GM19239 (cell line): ENCODE measurements around the gene ZC3HAV1L.
A peak's percentile ranks its signal among the peaks of the same experiment; 100 is the strongest.
"Not testable (repeated sequence)": the region's sequence is repeated elsewhere in the genome, so short reads cannot be mapped to it uniquely, and the experiment has no call there.

Experiments used
- DNase-seq: peaks from one replicate; pipeline ENCODE4 v3.0.0; 2011; ENCODE audit warnings: low spot score; ENCODE audit not compliant: insufficient read length
- FAIRE-seq: peaks from 2 replicates; lab custom pipeline; 2011; peaks lifted over from hg19 to GRCh38; lab: Jason Lieb, UNC

Gene ZC3HAV1L

GRCh38 chr7:139025861-139026260 lies 10.0 kb downstream of the ZC3HAV1L start:
- not testable (repeated sequence) for FAIRE-seq, DNase-seq

GRCh38 chr7:139023076-139023475 lies 12.8 kb downstream of the ZC3HAV1L start:
- DNase-seq (no peak), FAIRE-seq (no peak)

GRCh38 chr7:139022286-139022685 lies 13.6 kb downstream of the ZC3HAV1L start:
- no peak for DNase-seq
- FAIRE-seq, result no peak

GRCh38 chr7:139018910-139019309 lies 16.9 kb downstream of the ZC3HAV1L start:
- FAIRE-seq, result no peak
- DNase-seq, result no peak

GRCh38 chr7:139016931-139017511 lies 18.8 kb downstream of the ZC3HAV1L start:
- peak; percentile 63 for DNase-seq
- FAIRE-seq, result peak; percentile 91

GRCh38 chr7:139011373-139011772 lies 24.5 kb downstream of the ZC3HAV1L start:
- DNase-seq, result no peak
- no peak for FAIRE-seq

- no peak for DNase-seq
Observed at GRCh38 chr7:139004321-139005090, 31.3 kb downstream of the ZC3HAV1L start.

GRCh38 chr7:138999414-138999813 lies 36.4 kb downstream of the ZC3HAV1L start:
- FAIRE-seq (no peak), DNase-seq (no peak)

More at GRCh38 chr7:139004321-139005090, 31.3 kb downstream of the ZC3HAV1L start:
- FAIRE-seq, result no peak

- no peak for FAIRE-seq
Observed at GRCh38 chr7:138992052-138992531, 43.8 kb downstream of the ZC3HAV1L start.

GRCh38 chr7:138987686-138988085 lies 48.2 kb downstream of the ZC3HAV1L start:
- DNase-seq (no peak), FAIRE-seq (no peak)

More at GRCh38 chr7:138992052-138992531, 43.8 kb downstream of the ZC3HAV1L start:
- DNase-seq, result no peak

GRCh38 chr7:138982204-138982623 lies 53.6 kb downstream of the ZC3HAV1L start:
- no peak for FAIRE-seq
- no peak for DNase-seq

GRCh38 chr7:138981332-138982203 lies 54.3 kb downstream of the ZC3HAV1L start, which contains the start of gene KIAA1549:
KIAA1549 (minus strand) TSS chr7:138981389; CDS start chr7:138981269, 120 bp downstream.
- FAIRE-seq (no peak), DNase-seq (peak; percentile 94)

- no peak for FAIRE-seq
- DNase-seq, result no peak
Observed at GRCh38 chr7:138980563-138981291, 55.1 kb downstream of the ZC3HAV1L start.

GRCh38 chr7:138979988-138980562 lies 55.8 kb downstream of the ZC3HAV1L start:
- DNase-seq (no peak), FAIRE-seq (no peak)

- DNase-seq, result no peak
- no peak for FAIRE-seq
Observed at GRCh38 chr7:138979226-138979979, 56.4 kb downstream of the ZC3HAV1L start.

GRCh38 chr7:138978541-138979184 lies 57.2 kb downstream of the ZC3HAV1L start:
- no peak for DNase-seq
- FAIRE-seq, result no peak

- FAIRE-seq, DNase-seq: not testable (repeated sequence)
Observed at GRCh38 chr7:138976161-138976560, 59.7 kb downstream of the ZC3HAV1L start.
